HG02852 (cell line): Measurements from ENCODE around the gene SUGCT.
A peak's percentile ranks its signal among the peaks of the same experiment; 100 is the strongest.
"Not testable (repeated sequence)": the region's sequence is repeated elsewhere in the genome, so short reads cannot be mapped to it uniquely, and the experiment has no call there.

Experiments used
- ATAC-seq: cut with Tn5 transposase; IDR thresholded peaks from one replicate; pipeline ENCODE4 v1.9.1; 2021; ENCODE audit warnings: mild to moderate bottlenecking, moderate library complexity; ENCODE audit not compliant: unreplicated experiment

The SUGCT gene

GRCh38 chr7:40134428-40135316 is at the start of gene SUGCT, which contains the start of gene MPLKIP:
Gene SUGCT (plus strand): TSS chr7:40135005.
Gene MPLKIP (minus strand): TSS chr7:40134622. CDS start chr7:40134567, 55 bp downstream.
- peak; percentile 89 for ATAC-seq

- no peak for ATAC-seq
These were observed 42.6 kb upstream of the SUGCT start for GRCh38 chr7:40092182-40092581.

GRCh38 chr7:40093631-40094350 is 41.0 kb upstream of the SUGCT start:
- no peak for ATAC-seq

GRCh38 chr7:40095230-40095629 is 39.6 kb upstream of the SUGCT start:
- ATAC-seq, result no peak

GRCh38 chr7:40095695-40096327 is 39.0 kb upstream of the SUGCT start:
- no peak for ATAC-seq

- no peak for ATAC-seq
These were observed 37.1 kb upstream of the SUGCT start for GRCh38 chr7:40097728-40098127.

GRCh38 chr7:40098810-40099209 is 36.0 kb upstream of the SUGCT start:
- ATAC-seq, result no peak

- ATAC-seq, result no peak
These were observed 35.0 kb upstream of the SUGCT start for GRCh38 chr7:40099837-40100236.

- no peak for ATAC-seq
These were observed 33.6 kb upstream of the SUGCT start for GRCh38 chr7:40101201-40101600.

- ATAC-seq, result no peak
These were observed 31.9 kb upstream of the SUGCT start for GRCh38 chr7:40102897-40103296.

GRCh38 chr7:40105879-40106473 is 28.8 kb upstream of the SUGCT start:
- ATAC-seq, result no peak

GRCh38 chr7:40115936-40116335 is 18.9 kb upstream of the SUGCT start:
- ATAC-seq, result no peak

- not testable (repeated sequence) for ATAC-seq
These were observed 17.6 kb upstream of the SUGCT start for GRCh38 chr7:40117199-40117598.

GRCh38 chr7:40118201-40118600 is 16.6 kb upstream of the SUGCT start:
- not testable (repeated sequence) for ATAC-seq

GRCh38 chr7:40120020-40120419 is 14.8 kb upstream of the SUGCT start:
- no peak for ATAC-seq

- ATAC-seq, result not testable (repeated sequence)
These were observed 12.5 kb upstream of the SUGCT start for GRCh38 chr7:40122100-40122939.

- ATAC-seq, result no peak
These were observed 11.9 kb upstream of the SUGCT start for GRCh38 chr7:40122940-40123254.

GRCh38 chr7:40133561-40134427 is 1.0 kb upstream of the SUGCT start:
- peak; percentile 49 for ATAC-seq

GRCh38 chr7:40135317-40135610 is 459 bp downstream of the SUGCT start:
- peak; percentile 10 for ATAC-seq

- ATAC-seq, result no peak
These were observed 2.8 kb downstream of the SUGCT start for GRCh38 chr7:40137563-40137962.
